WTC11 (cell line): ENCODE data around the gene CALML3. TPM values are rescaled to one million over a fixed set of nuclear protein-coding genes. Genes with fewer than 3 reads are reported as not detected.
A peak's percentile ranks its signal among the peaks of the same experiment; 100 is the strongest.

Experiments
- ATAC-seq: fragments of 200-7000 bp; cut with Tn5 transposase; 2 replicates; pipeline ENCODE4 v1.10.0; 2021; ENCODE audit warnings: mild to moderate bottlenecking, moderate library complexity
- CTCF ChIA-PET: fragments of 300-600 bp; sonication (Branson Sonifier 250); formaldehyde crosslinking; loops from one replicate; lab custom pipeline; 2021; ENCODE audit warnings: antibody characterized with exemption; lab: Charles Lee
- POLR2A ChIA-PET: fragments of 350-600 bp; sonication (Branson Sonifier 250); formaldehyde crosslinking; loops from one replicate; lab custom pipeline; 2021; ENCODE audit warnings: antibody characterized with exemption; lab: Charles Lee
- DNase-seq: peaks from one replicate; pipeline ENCODE4 v3.0.0; 2021; ENCODE audit warnings: low spot score
- H3K27ac Mint-ChIP-seq: 2 replicates; pipeline ENCODE4 v1.8.0; 2021; ENCODE audit warnings: mixed read lengths
- H3K27me3 Mint-ChIP-seq: 2 replicates; pipeline ENCODE4 v1.8.0; 2021; ENCODE audit warnings: low read depth, mild to moderate bottlenecking, moderate library complexity, mixed read lengths
- H3K36me3 Mint-ChIP-seq: 2 replicates; pipeline ENCODE4 v1.8.0; 2021; ENCODE audit warnings: mixed read lengths
- H3K4me1 Mint-ChIP-seq: 2 replicates; pipeline ENCODE4 v1.8.0; 2022; ENCODE audit warnings: mixed read lengths
- H3K4me3 Mint-ChIP-seq: 2 replicates; pipeline ENCODE4 v1.8.0; 2021; ENCODE audit warnings: mild to moderate bottlenecking, moderate library complexity, mixed read lengths
- H3K9me3 Mint-ChIP-seq: 2 replicates; pipeline ENCODE4 v1.8.0; 2021; ENCODE audit warnings: mixed read lengths
- CBFB ChIP-seq: sonication (generic); formaldehyde crosslinking; IDR thresholded peaks from 2 replicates; pipeline ENCODE4 v1.8.1; 2022; ENCODE audit warnings: mild to moderate bottlenecking, low read depth, missing genetic modification reagents
- E2F4 ChIP-seq: sonication (generic); formaldehyde crosslinking; IDR thresholded peaks from 2 replicates; pipeline ENCODE4 v1.8.1; 2022; ENCODE audit warnings: low read depth, mild to moderate bottlenecking, moderate library complexity, missing genetic modification reagents, borderline replicate concordance
- E2F5 ChIP-seq: sonication (generic); formaldehyde crosslinking; IDR thresholded peaks from 2 replicates; pipeline ENCODE4 v1.8.1; 2022; ENCODE audit warnings: mild to moderate bottlenecking, moderate library complexity, missing genetic modification reagents
- ESRRA ChIP-seq: sonication (generic); formaldehyde crosslinking; IDR thresholded peaks from 2 replicates; pipeline ENCODE4 v1.8.1; 2022; ENCODE audit warnings: mild to moderate bottlenecking, missing genetic modification reagents, borderline replicate concordance
- FOXK1 ChIP-seq: sonication (generic); formaldehyde crosslinking; IDR thresholded peaks from 2 replicates; pipeline ENCODE4 v1.8.0; 2022; ENCODE audit warnings: mild to moderate bottlenecking, moderate library complexity, missing genetic modification reagents
- MLX ChIP-seq: sonication (generic); formaldehyde crosslinking; IDR thresholded peaks from 2 replicates; pipeline ENCODE4 v1.8.1; 2023; ENCODE audit warnings: mild to moderate bottlenecking, missing genetic modification reagents, moderate library complexity
- MYBL2 ChIP-seq: sonication (generic); formaldehyde crosslinking; IDR thresholded peaks from 2 replicates; pipeline ENCODE4 v1.8.1; 2023; ENCODE audit warnings: mild to moderate bottlenecking, moderate library complexity, missing genetic modification reagents
- NFATC4 ChIP-seq: fragments of 250-450 bp; sonication (Bioruptor Pico); IDR thresholded peaks from 2 replicates; pipeline ENCODE4 v1.9.0; 2021; ENCODE audit warnings: mild to moderate bottlenecking
- NR1H2 ChIP-seq: sonication (generic); formaldehyde crosslinking; IDR thresholded peaks from 2 replicates; pipeline ENCODE4 v1.9.0; 2021; ENCODE audit warnings: mild to moderate bottlenecking, moderate library complexity, missing genetic modification reagents
- OVOL2 ChIP-seq: fragments of 250-450 bp; sonication (Bioruptor Pico); IDR thresholded peaks from 2 replicates; pipeline ENCODE4 v1.9.0; 2021; ENCODE audit warnings: mild to moderate bottlenecking, borderline replicate concordance
- PREB ChIP-seq: sonication (generic); formaldehyde crosslinking; IDR thresholded peaks from 2 replicates; pipeline ENCODE4 v1.8.1; 2022; ENCODE audit warnings: mild to moderate bottlenecking, missing genetic modification reagents, moderate library complexity, borderline replicate concordance
- RELA ChIP-seq: sonication (generic); formaldehyde crosslinking; IDR thresholded peaks from 2 replicates; pipeline ENCODE4 v1.8.1; 2022; ENCODE audit warnings: missing genetic modification reagents, mild to moderate bottlenecking, borderline replicate concordance
- RORB ChIP-seq: fragments of 250-450 bp; sonication (Bioruptor Pico); IDR thresholded peaks from 2 replicates; pipeline ENCODE4 v1.9.0; 2021; ENCODE audit warnings: mild to moderate bottlenecking
- SMAD3 ChIP-seq: sonication (generic); formaldehyde crosslinking; IDR thresholded peaks from 2 replicates; pipeline ENCODE4 v1.8.0; 2022; ENCODE audit warnings: missing genetic modification reagents, mild to moderate bottlenecking, borderline replicate concordance
- TP53 ChIP-seq: sonication (generic); formaldehyde crosslinking; IDR thresholded peaks from 2 replicates; pipeline ENCODE4 v1.8.1; 2023; ENCODE audit warnings: mild to moderate bottlenecking, missing genetic modification reagents
- ZNF121 ChIP-seq: sonication (generic); formaldehyde crosslinking; IDR thresholded peaks from 2 replicates; pipeline ENCODE4 v1.8.0; 2023; ENCODE audit warnings: missing genetic modification reagents
- ZNF138 ChIP-seq: sonication (generic); formaldehyde crosslinking; conservative IDR thresholded peaks from 2 replicates; pipeline ENCODE4 v1.8.1; 2022; ENCODE audit warnings: mild to moderate bottlenecking, moderate library complexity, missing genetic modification reagents
- ZNF219 ChIP-seq: sonication (generic); formaldehyde crosslinking; IDR thresholded peaks from 2 replicates; pipeline ENCODE4 v1.8.0; 2023; ENCODE audit warnings: missing genetic modification reagents, mild to moderate bottlenecking, borderline replicate concordance
- ZNF232 ChIP-seq: sonication (generic); formaldehyde crosslinking; IDR thresholded peaks from 2 replicates; pipeline ENCODE4 v1.8.0; 2022; ENCODE audit warnings: mild to moderate bottlenecking, missing genetic modification reagents
- ZNF396 ChIP-seq: fragments of 250-450 bp; sonication (Bioruptor Pico); IDR thresholded peaks from 2 replicates; pipeline ENCODE4 v1.8.0; 2021; ENCODE audit warnings: mild to moderate bottlenecking, moderate library complexity, borderline replicate concordance
- ZNF425 ChIP-seq: fragments of 250-450 bp; sonication (Bioruptor Pico); conservative IDR thresholded peaks from 2 replicates; pipeline ENCODE4 v1.9.0; 2021; ENCODE audit warnings: mild to moderate bottlenecking
- ZNF512 ChIP-seq: sonication (generic); formaldehyde crosslinking; IDR thresholded peaks from 2 replicates; pipeline ENCODE4 v1.8.1; 2022; ENCODE audit warnings: missing genetic modification reagents, borderline replicate concordance
- total RNA-seq: library from RNA; stranded (reverse); gene quantifications from 3 replicates; pipeline ENCODE4 v1.2.3, GENCODE V29; 2021

The CALML3 gene
- total RNA-seq, 1 experiment from 2014 or later: not detected

GRCh38 chr10:5497948-5498730 lies 26.6 kb upstream of the CALML3 start (continued):
- no peak for TF ChIP-seq E2F5 (CRISPR knock-in tag)
- TF ChIP-seq ZNF138 (CRISPR knock-in tag): no peak
- TF ChIP-seq, all 79 proteins: peak for 0

GRCh38 chr10:5498791-5499492 lies 25.8 kb upstream of the CALML3 start:
- Mint-ChIP-seq H3K9me3 (no peaks in the 10 kb centered on the region), H3K4me3 (no peak overlapping the region), H3K27me3 (no peaks in the 10 kb centered on the region), H3K27ac (no peak overlapping the region), H3K4me1 (peaks cover 14% of the 10 kb centered on the region), H3K36me3 (no peaks in the 10 kb centered on the region)
- DNase-seq (no peak), ATAC-seq (peak; percentile 10)
- ChIA-PET CTCF (interaction anchor here (1.6 kb wide), 2 partner anchors 124 to 130 kb away, joined by 5 to 8 read pairs; no protein-coding TSS in a partner anchor), POLR2A (interaction anchor here (0.9 kb wide), 1 partner anchor 56 kb away, joined by 5 read pairs; no protein-coding TSS in a partner anchor)
- TF ChIP-seq CBFB (CRISPR knock-in tag) (no peak), ZNF512 (CRISPR knock-in tag) (no peak), TP53 (no peak), NR1H2 (CRISPR knock-in tag) (no peak), MLX (CRISPR knock-in tag) (no peak), OVOL2 (no peak), ESRRA (CRISPR knock-in tag) (no peak), PREB (CRISPR knock-in tag) (no peak), NFATC4 (CRISPR knock-in tag) (no peak), ZNF232 (no peak), ZNF121 (no peak), SMAD3 (CRISPR knock-in tag) (no peak), ZNF219 (CRISPR knock-in tag) (no peak), RORB (CRISPR knock-in tag) (no peak), E2F4 (CRISPR knock-in tag) (no peak), FOXK1 (CRISPR knock-in tag) (no peak), RELA (CRISPR knock-in tag) (no peak), ZNF396 (no peak), ZNF425 (CRISPR knock-in tag) (no peak), MYBL2 (CRISPR knock-in tag) (no peak)
